Gastrocnemius medialis (tissue), 4 donors: ENCODE data around the gene RBM28.

Source experiments
- POLR2A ChIP-seq, 2 donors: fragments of 450-650 bp; IDR thresholded peaks; one replicate each; pipeline ENCODE4 v1.6.1; 2017; ENCODE audit warnings: antibody characterized with exemption in 2 of 2, mild to moderate bottlenecking in 2 of 2, moderate library complexity in 2 of 2
- TF ChIP-seq, protein P1 (sequence below), 5 experiments: fragments of 450-650 bp in 3 of 5; fragments of 200-600 bp in 2 of 5; sonication (generic) in 2 of 5; IDR thresholded peaks in 4 of 5; conservative IDR thresholded peaks in 1 of 5; 1 replicate in 4 of 5; 2 replicates in 1 of 5; pipeline ENCODE4 v1.5.1; 2016 to 2019; ENCODE audit warnings: antibody characterized with exemption in 5 of 5, mild to moderate bottlenecking in 3 of 5, moderate library complexity in 3 of 5

DNA sequence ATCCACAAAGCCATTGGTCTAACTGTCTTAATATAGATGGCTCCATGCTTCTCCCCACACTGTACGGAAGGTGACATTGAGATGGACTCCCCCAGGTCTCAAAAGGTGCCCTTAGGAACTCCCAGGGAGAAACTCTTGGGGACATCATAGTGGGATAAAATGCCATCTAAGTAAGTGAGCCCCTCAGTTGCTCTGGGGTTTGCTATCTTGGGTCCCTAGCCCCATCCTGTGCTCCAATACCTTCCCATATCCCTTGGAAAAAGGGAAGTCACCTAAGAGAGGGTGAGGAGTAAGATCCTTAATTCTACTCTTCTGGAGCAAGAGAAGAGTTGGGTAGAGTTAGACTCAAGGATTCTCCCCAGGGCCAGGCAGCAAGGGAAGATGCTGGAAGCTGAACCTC, 9.9 kb upstream of the RBM28 start:
- TF ChIP-seq, protein P1, sequence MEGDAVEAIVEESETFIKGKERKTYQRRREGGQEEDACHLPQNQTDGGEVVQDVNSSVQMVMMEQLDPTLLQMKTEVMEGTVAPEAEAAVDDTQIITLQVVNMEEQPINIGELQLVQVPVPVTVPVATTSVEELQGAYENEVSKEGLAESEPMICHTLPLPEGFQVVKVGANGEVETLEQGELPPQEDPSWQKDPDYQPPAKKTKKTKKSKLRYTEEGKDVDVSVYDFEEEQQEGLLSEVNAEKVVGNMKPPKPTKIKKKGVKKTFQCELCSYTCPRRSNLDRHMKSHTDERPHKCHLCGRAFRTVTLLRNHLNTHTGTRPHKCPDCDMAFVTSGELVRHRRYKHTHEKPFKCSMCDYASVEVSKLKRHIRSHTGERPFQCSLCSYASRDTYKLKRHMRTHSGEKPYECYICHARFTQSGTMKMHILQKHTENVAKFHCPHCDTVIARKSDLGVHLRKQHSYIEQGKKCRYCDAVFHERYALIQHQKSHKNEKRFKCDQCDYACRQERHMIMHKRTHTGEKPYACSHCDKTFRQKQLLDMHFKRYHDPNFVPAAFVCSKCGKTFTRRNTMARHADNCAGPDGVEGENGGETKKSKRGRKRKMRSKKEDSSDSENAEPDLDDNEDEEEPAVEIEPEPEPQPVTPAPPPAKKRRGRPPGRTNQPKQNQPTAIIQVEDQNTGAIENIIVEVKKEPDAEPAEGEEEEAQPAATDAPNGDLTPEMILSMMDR (IDR thresholded peaks at IDR 0.05 in 4 of 5, conservative IDR thresholded peaks at IDR 0.05 in 1 of 5): no peak
- TF ChIP-seq POLR2A (IDR thresholded peaks at IDR 0.05): no peak
